HepG2 (cell line): ENCODE data around the gene ANKRD53. TPM values are rescaled to one million over a fixed set of nuclear protein-coding genes. Genes with fewer than 3 reads are reported as not detected.

Source experiments
- CBX2 ChIP-seq, 2 experiments: fragments of 200-600 bp in 1 of 2; sonication (generic); formaldehyde crosslinking in 1 of 2; IDR thresholded peaks; 2 replicates each; pipeline versions ENCODE4 v1.7.0 to v1.8.1; 2018 to 2022; ENCODE audit warnings: low read depth in 2 of 2, low read length in 1 of 2, mild to moderate bottlenecking in 1 of 2, missing genetic modification reagents in 1 of 2
- CC2D1A ChIP-seq: sonication (generic); formaldehyde crosslinking; IDR thresholded peaks from 2 replicates; pipeline ENCODE4 v1.8.1; 2023; ENCODE audit warnings: mild to moderate bottlenecking, missing genetic modification reagents
- FOXA1 ChIP-seq, 2 experiments: fragments of 450-650 bp in 1 of 2; sonication (generic) in 1 of 2; formaldehyde crosslinking in 1 of 2; IDR thresholded peaks; 2 replicates each; pipeline versions ENCODE4 v1.4.0 to v1.6.1; 2016 to 2020; ENCODE audit warnings: missing genetic modification reagents in 1 of 2
- HNRNPH1 ChIP-seq: fragments of 200-400 bp; formaldehyde crosslinking; optimal IDR thresholded peaks from 2 replicates; pipeline ENCODE3; 2017; ENCODE audit warnings: mild to moderate bottlenecking, low read depth, low read length
- IKZF1 ChIP-seq: fragments of 450-650 bp; IDR thresholded peaks from 2 replicates; pipeline ENCODE4 v1.7.1; 2016
- MEIS1 ChIP-seq: sonication (generic); formaldehyde crosslinking; IDR thresholded peaks from 2 replicates; pipeline ENCODE4 v1.9.0; 2021; ENCODE audit warnings: mild to moderate bottlenecking, missing genetic modification reagents, moderate library complexity, borderline replicate concordance
- NR2F2 ChIP-seq: IDR thresholded peaks from 2 replicates; pipeline ENCODE4 v1.6.1; 2012; ENCODE audit warnings: low read depth, inconsistent platforms, borderline replicate concordance
- PRDM10 ChIP-seq: sonication (generic); formaldehyde crosslinking; IDR thresholded peaks from 2 replicates; pipeline ENCODE4 v1.4.0; 2020; ENCODE audit warnings: low read depth, missing genetic modification reagents
- SRY ChIP-seq: sonication (generic); formaldehyde crosslinking; IDR thresholded peaks from 2 replicates; pipeline ENCODE4 v1.8.0; 2022; ENCODE audit warnings: mild to moderate bottlenecking, missing genetic modification reagents
- SSRP1 ChIP-seq: IDR thresholded peaks from 2 replicates; pipeline ENCODE4 v1.6.1; 2016; ENCODE audit warnings: control low read depth
- ZBTB14 ChIP-seq: sonication (generic); formaldehyde crosslinking; IDR thresholded peaks from 2 replicates; pipeline ENCODE4 v1.4.0; 2020; ENCODE audit warnings: missing genetic modification reagents
- ZBTB43 ChIP-seq: sonication (generic); formaldehyde crosslinking; conservative IDR thresholded peaks from 2 replicates; pipeline ENCODE4 v1.4.0; 2020; ENCODE audit warnings: missing genetic modification reagents
- ZBTB46 ChIP-seq: sonication (generic); formaldehyde crosslinking; IDR thresholded peaks from 2 replicates; pipeline ENCODE4 v1.4.0; 2020; ENCODE audit warnings: mild to moderate bottlenecking, missing genetic modification reagents, borderline replicate concordance
- ZBTB8A ChIP-seq: sonication (generic); formaldehyde crosslinking; IDR thresholded peaks from 2 replicates; pipeline ENCODE4 v1.4.0; 2020; ENCODE audit warnings: mild to moderate bottlenecking, low read depth, missing genetic modification reagents, borderline replicate concordance
- ZFP91 ChIP-seq: sonication (generic); formaldehyde crosslinking; IDR thresholded peaks from 2 replicates; pipeline ENCODE4 v1.9.0; 2022; ENCODE audit warnings: missing genetic modification reagents, mild to moderate bottlenecking, borderline replicate concordance
- ZNF331 ChIP-seq: sonication (generic); formaldehyde crosslinking; IDR thresholded peaks from 2 replicates; pipeline ENCODE4 v1.4.0; 2020; ENCODE audit warnings: missing genetic modification reagents
- ZNF367 ChIP-seq: sonication (generic); formaldehyde crosslinking; IDR thresholded peaks from 2 replicates; pipeline ENCODE4 v1.4.0; 2020; ENCODE audit warnings: missing genetic modification reagents, borderline replicate concordance
- ZNF432 ChIP-seq: sonication (generic); formaldehyde crosslinking; IDR thresholded peaks from 2 replicates; pipeline ENCODE4 v1.5.0; 2020; ENCODE audit warnings: missing genetic modification reagents, mild to moderate bottlenecking, borderline replicate concordance
- ZSCAN30 ChIP-seq: sonication (generic); formaldehyde crosslinking; IDR thresholded peaks from 2 replicates; pipeline ENCODE4 v1.5.0; 2020; ENCODE audit warnings: mild to moderate bottlenecking, missing genetic modification reagents
- polyA plus RNA-seq, 8 experiments: library from polyadenylated mRNA; depleted of rRNA in 3 of 8; stranded (reverse) in 7 of 8; unstranded in 1 of 8; fragments of >200 nt; fragmentation: Illumina TruSeq in 4 of 8; extraction: Trizol in 4 of 8; gene quantifications; 2 replicates each; pipeline versions ENCODE4 v1.2.1 to v1.2.3, GENCODE V29; 2011 to 2016; ENCODE audit warnings: low read depth in 4 of 8, missing spikeins in 1 of 8, mixed read lengths in 1 of 8; ENCODE audit not compliant: insufficient read depth in 1 of 8
- total RNA-seq, 5 experiments: library from RNA; depleted of rRNA; stranded (reverse); fragments of >200 nt; fragmentation: Illumina TruSeq; extraction: Trizol; gene quantifications; 2 replicates each; pipeline ENCODE4 v1.2.3, GENCODE V29; 2016; ENCODE audit warnings: low read depth in 1 of 5

ANKRD53 gene
- total and polyA plus RNA-seq, 2 of the 13 experiments (the other 11 are each of a cell fraction or from before 2014, with no cell fraction given) = 0.15 TPM; not detected in 1

- no peak; the same call in 1 of the 2 replicates for TF ChIP-seq ZBTB14 (CRISPR knock-in tag)
- no peak for TF ChIP-seq CC2D1A (CRISPR knock-in tag)
- TF ChIP-seq ZNF331 (CRISPR knock-in tag) = peak; percentile 89
- no peak for TF ChIP-seq ZNF367 (CRISPR knock-in tag)
- no peak for TF ChIP-seq HNRNPH1
- no peak for TF ChIP-seq SRY (CRISPR knock-in tag)
- TF ChIP-seq FOXA1 (IDR thresholded peaks at IDR 0.05) = no peak
- TF ChIP-seq FOXA1 (CRISPR knock-in tag; IDR thresholded peaks at IDR 0.05) = no peak
- TF ChIP-seq NR2F2 = no peak
- TF ChIP-seq ZBTB46 (CRISPR knock-in tag) = no peak; the same call in 1 of the 2 replicates
- no peak for TF ChIP-seq ZNF432 (CRISPR knock-in tag)
- TF ChIP-seq IKZF1 = no peak
- TF ChIP-seq SSRP1 (CRISPR knock-in tag) = no peak
- no peak for TF ChIP-seq MEIS1 (CRISPR knock-in tag)
- TF ChIP-seq ZBTB8A (CRISPR knock-in tag) = no peak
- 0 out of 2 replicates have a peak, but pooled peaks have one; percentile 28 for TF ChIP-seq ZBTB43
- no peak for TF ChIP-seq PRDM10 (CRISPR knock-in tag)
- TF ChIP-seq ZSCAN30 = no peak
- no peak for TF ChIP-seq CBX2 (IDR thresholded peaks at IDR 0.05; ENCODE audit: low read depth, low read length)
- TF ChIP-seq CBX2 (CRISPR knock-in tag; IDR thresholded peaks at IDR 0.05; ENCODE audit: low read depth) = no peak
- TF ChIP-seq ZFP91 (CRISPR knock-in tag) = peak; percentile 77
Observed at GRCh38 chr2:70994699-70995425, 16.4 kb downstream of the ANKRD53 start, which contains the start of gene TEX261 (continued).
